ENCODE results near the gene DNAJB6.
A peak's percentile ranks its signal among the peaks of the same experiment; 100 is the strongest.

DNAJB6 gene

DNA sequence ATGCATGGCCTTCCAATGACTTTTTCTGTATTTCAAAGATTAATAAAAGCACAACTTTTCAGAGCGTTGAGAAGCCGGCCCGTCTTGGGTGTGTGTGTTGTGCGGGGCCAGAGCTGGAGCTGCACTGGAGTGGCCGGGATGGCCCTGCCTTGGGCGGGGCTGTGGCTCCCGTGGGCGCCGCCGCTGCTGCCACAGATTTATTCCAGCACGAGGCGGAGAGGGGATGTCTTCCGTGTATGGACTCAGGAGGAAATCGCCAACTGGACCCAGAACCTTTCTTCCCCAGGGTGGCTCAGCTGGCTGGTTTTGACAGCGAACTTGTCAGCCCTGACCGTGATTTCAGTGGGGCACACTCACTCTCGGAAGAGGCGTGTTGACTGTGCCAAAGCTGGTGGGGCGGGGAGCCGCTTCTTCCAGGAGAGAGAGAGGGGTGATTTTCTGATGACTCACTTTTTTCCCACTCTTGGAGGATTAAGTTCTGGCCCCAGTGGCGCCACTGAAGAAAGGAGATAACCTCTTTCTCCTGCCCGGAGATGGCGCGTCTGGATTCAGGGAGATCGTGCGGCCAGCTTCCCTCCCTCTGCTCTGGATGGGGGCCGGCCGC, 72.4 kb downstream of the DNAJB6 start:
- no peak for DNase-seq (ENCODE audit: low read depth)
- TF ChIP-seq, protein P1, sequence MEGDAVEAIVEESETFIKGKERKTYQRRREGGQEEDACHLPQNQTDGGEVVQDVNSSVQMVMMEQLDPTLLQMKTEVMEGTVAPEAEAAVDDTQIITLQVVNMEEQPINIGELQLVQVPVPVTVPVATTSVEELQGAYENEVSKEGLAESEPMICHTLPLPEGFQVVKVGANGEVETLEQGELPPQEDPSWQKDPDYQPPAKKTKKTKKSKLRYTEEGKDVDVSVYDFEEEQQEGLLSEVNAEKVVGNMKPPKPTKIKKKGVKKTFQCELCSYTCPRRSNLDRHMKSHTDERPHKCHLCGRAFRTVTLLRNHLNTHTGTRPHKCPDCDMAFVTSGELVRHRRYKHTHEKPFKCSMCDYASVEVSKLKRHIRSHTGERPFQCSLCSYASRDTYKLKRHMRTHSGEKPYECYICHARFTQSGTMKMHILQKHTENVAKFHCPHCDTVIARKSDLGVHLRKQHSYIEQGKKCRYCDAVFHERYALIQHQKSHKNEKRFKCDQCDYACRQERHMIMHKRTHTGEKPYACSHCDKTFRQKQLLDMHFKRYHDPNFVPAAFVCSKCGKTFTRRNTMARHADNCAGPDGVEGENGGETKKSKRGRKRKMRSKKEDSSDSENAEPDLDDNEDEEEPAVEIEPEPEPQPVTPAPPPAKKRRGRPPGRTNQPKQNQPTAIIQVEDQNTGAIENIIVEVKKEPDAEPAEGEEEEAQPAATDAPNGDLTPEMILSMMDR (conservative IDR thresholded peaks at IDR 0.05; ENCODE audit: low read depth, low read length): no peak
- H3K4me3 ChIP-seq (ENCODE audit: low read depth, low read length): no peak overlapping the region

- DNase-seq (ENCODE audit: low read depth): no peak
- TF ChIP-seq, protein P1 (conservative IDR thresholded peaks at IDR 0.05; ENCODE audit: low read depth, low read length): no peak
- H3K4me3 ChIP-seq (ENCODE audit: low read depth, low read length): no peak overlapping the region
These were observed 73.2 kb downstream of the DNAJB6 start for GRCh38 chr7:157409753-157410727.

GRCh38 chr7:157410831-157411556, 74.2 kb downstream of the DNAJB6 start:
- no peak overlapping the region for H3K4me3 ChIP-seq (ENCODE audit: low read depth, low read length)
- no peak for DNase-seq (ENCODE audit: low read depth)
- TF ChIP-seq, protein P1 (conservative IDR thresholded peaks at IDR 0.05; ENCODE audit: low read depth, low read length): no peak

DNA sequence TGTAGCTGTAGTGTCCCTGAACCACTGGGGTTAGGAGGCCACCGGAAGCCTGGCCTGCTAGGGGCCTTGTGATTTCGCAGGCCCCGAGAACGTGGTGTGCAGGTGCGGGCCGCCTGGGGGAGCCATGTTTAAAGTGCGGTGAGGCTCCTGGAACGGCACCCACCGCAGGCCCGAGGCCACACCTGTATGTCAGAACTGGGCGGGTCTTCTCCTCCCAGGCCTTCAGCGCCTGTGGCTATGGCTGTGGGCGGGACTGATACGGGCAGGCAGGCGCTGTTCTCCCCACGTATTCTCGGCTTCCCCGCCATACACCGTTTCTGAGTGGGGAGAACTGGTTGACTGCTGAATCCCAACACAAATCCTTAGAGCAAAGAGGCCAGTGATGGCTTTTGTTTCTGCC, 74.8 kb downstream of the DNAJB6 start:
- no peak overlapping the region for H3K4me3 ChIP-seq (ENCODE audit: low read depth, low read length)
- TF ChIP-seq, protein P1 (conservative IDR thresholded peaks at IDR 0.05; ENCODE audit: low read depth, low read length): no peak
- peak; percentile 39 for DNase-seq (ENCODE audit: low read depth)

GRCh38 chr7:157412021-157412443, 75.2 kb downstream of the DNAJB6 start:
- TF ChIP-seq, protein P1 (conservative IDR thresholded peaks at IDR 0.05; ENCODE audit: low read depth, low read length): no peak
- peak; percentile 80 for DNase-seq (ENCODE audit: low read depth)
- no peak overlapping the region for H3K4me3 ChIP-seq (ENCODE audit: low read depth, low read length)

GRCh38 chr7:157412491-157413180, 75.8 kb downstream of the DNAJB6 start:
- no peak overlapping the region for H3K4me3 ChIP-seq (ENCODE audit: low read depth, low read length)
- no peak for DNase-seq (ENCODE audit: low read depth)
- TF ChIP-seq, protein P1 (conservative IDR thresholded peaks at IDR 0.05; ENCODE audit: low read depth, low read length): no peak

All from choroid plexus epithelial cell (primary cell).